GM12873 (cell line): Measurements from ENCODE around the gene RASAL2.

Experiments
- TF ChIP-seq, protein P1 (sequence below): IDR thresholded peaks from 2 replicates; pipeline ENCODE4 v1.5.1; 2012; ENCODE audit warnings: low read depth, mild to moderate bottlenecking, moderate library complexity, low read length, control low read depth; ENCODE audit not compliant: insufficient read depth; ENCODE audit errors: missing control alignments

The RASAL2 gene

GRCh38 chr1:178407655-178408054 lies 313.8 kb downstream of the RASAL2 start:
- TF ChIP-seq, protein P1, sequence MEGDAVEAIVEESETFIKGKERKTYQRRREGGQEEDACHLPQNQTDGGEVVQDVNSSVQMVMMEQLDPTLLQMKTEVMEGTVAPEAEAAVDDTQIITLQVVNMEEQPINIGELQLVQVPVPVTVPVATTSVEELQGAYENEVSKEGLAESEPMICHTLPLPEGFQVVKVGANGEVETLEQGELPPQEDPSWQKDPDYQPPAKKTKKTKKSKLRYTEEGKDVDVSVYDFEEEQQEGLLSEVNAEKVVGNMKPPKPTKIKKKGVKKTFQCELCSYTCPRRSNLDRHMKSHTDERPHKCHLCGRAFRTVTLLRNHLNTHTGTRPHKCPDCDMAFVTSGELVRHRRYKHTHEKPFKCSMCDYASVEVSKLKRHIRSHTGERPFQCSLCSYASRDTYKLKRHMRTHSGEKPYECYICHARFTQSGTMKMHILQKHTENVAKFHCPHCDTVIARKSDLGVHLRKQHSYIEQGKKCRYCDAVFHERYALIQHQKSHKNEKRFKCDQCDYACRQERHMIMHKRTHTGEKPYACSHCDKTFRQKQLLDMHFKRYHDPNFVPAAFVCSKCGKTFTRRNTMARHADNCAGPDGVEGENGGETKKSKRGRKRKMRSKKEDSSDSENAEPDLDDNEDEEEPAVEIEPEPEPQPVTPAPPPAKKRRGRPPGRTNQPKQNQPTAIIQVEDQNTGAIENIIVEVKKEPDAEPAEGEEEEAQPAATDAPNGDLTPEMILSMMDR, result no peak

GRCh38 chr1:178408871-178409270 lies 315.0 kb downstream of the RASAL2 start:
- TF ChIP-seq, protein P1, result no peak

- TF ChIP-seq, protein P1, result no peak
Observed at GRCh38 chr1:178409541-178409940, 315.6 kb downstream of the RASAL2 start.

DNA sequence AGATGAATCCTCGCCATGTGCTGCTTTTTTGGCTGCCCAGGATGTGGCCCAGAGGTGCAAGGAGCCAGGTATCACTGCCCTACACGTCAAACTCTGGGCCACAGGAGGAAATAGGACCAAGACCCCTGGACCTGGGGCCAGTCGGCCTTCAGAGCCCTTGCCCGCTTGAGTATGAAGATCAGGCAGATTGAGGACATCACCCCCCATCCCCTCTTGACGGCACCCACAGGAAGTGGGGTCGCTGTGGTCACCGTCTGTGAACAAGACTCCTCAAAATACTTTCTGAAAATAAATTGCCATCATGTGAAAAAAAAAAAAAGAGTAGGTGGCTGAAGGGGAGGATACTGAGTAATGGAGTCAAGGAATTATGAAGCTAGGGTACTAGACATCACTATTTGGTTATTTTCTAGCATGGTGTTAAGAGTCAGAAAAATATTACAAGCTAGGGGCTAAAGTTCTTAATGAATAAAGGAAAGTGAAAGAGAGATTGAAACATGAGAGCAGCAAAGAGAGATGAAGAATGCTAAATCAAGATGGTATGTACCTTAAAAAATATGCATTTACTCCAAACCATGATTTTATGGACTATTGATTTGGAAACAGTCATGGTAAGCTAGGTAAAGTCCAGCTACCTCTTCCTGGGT lies 318.0 kb downstream of the RASAL2 start:
- TF ChIP-seq, protein P1, result no peak

DNA sequence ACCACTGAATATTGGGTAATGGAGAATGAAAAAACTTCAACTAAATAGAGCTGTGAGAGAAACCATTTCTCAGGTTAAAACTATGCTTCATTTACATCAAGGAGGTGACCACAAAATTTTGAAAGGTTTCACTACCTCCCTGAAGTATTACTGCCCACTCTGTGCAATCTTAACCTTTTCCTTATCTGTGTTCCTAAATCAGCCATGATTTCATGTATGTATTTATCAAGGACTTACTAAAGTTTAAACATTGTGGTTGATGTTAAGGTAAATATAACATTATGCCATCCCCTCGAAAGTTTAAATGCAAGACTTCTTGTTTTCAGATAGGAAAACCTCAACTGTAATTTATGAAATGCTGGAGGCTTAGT lies 318.5 kb downstream of the RASAL2 start:
- TF ChIP-seq, protein P1, result no peak

- TF ChIP-seq, protein P1, result no peak
Observed at GRCh38 chr1:178417858-178418257, 324.0 kb downstream of the RASAL2 start.

- TF ChIP-seq, protein P1, result no peak
Observed at GRCh38 chr1:178418284-178418955, 324.5 kb downstream of the RASAL2 start.
